Heart left ventricle (tissue), 16 donors: ENCODE results near the gene FMNL3. TPM values are rescaled to one million over a fixed set of nuclear protein-coding genes. Genes with fewer than 3 reads are reported as not detected.
"Not testable (repeated sequence)": the region's sequence is repeated elsewhere in the genome, so short reads cannot be mapped to it uniquely, and the experiment has no call there.

Source experiments
- ATAC-seq, 4 donors: fragments of 200-7000 bp; cut with Tn5 transposase; one replicate each; pipeline ENCODE4 v1.9.1; 2020 to 2022; ENCODE audit warnings: moderate library complexity in 4 of 4, mild to moderate bottlenecking in 3 of 4, moderate number of reproducible peaks in 1 of 4
- DNase-seq, 5 donors: peaks; one replicate each; pipeline ENCODE4 v3.0.0-alpha.2; 2020
- H3K27ac ChIP-seq, 12 donors: fragments of 200-600 bp; sonication (generic) in 4 of 12; one replicate each; pipeline versions ENCODE4 v1.5.0 to v1.8.0; 2016 to 2022; ENCODE audit warnings: mild to moderate bottlenecking in 2 of 12
- H3K27me3 ChIP-seq, 9 donors: fragments of 200-600 bp; sonication (generic) in 2 of 9; one replicate each; pipeline versions ENCODE4 v1.5.1 to v1.8.0; 2016 to 2022; ENCODE audit warnings: mild to moderate bottlenecking in 3 of 9
- H3K36me3 ChIP-seq, 9 donors: fragments of 200-600 bp; sonication (generic) in 2 of 9; one replicate each; pipeline versions ENCODE4 v1.5.0 to v1.8.0; 2018 to 2022; ENCODE audit warnings: mild to moderate bottlenecking in 2 of 9
- H3K4me1 ChIP-seq, 12 donors: fragments of 200-600 bp; sonication (generic) in 4 of 12; one replicate each; pipeline versions ENCODE4 v1.5.0 to v1.8.0; 2016 to 2022; ENCODE audit warnings: mild to moderate bottlenecking in 3 of 12
- H3K4me3 ChIP-seq, 12 donors: fragments of 200-600 bp; sonication (generic) in 4 of 12; one replicate each; pipeline versions ENCODE4 v1.5.0 to v1.8.0; 2017 to 2022; ENCODE audit warnings: mild to moderate bottlenecking in 9 of 12, moderate library complexity in 4 of 12
- H3K9me3 ChIP-seq, 12 donors: fragments of 200-600 bp; sonication (generic) in 4 of 12; one replicate each; pipeline versions ENCODE4 v1.5.0 to v1.8.0; 2016 to 2022; ENCODE audit warnings: mild to moderate bottlenecking in 1 of 12
- POLR2A ChIP-seq, 2 donors: fragments of 450-650 bp; IDR thresholded peaks; one replicate each; pipeline ENCODE4 v1.6.1; 2017; ENCODE audit warnings: antibody characterized with exemption in 2 of 2, mild to moderate bottlenecking in 2 of 2, moderate library complexity in 2 of 2
- WGBS, 4 donors: extraction: QIAGEN DNeasy Blood & Tissue Kit in 2 of 4; methylation state at CpG; one replicate each; pipeline versions ENCODE4 v1.1.5 to v1.1.7; 2013 to 2018; 5-methylcytosine and 5-hydroxymethylcytosine counted together
- intact Hi-C, 10 donors: fragments of 100-400 bp; cut with DNase I; formaldehyde crosslinking; loops; one replicate each; pipeline versions ENCODE4 v1.11.1 to v1.14.2; 2022
- polyA plus RNA-seq, 2 donors: library from polyadenylated mRNA; stranded (reverse); fragments of 200-250 nt; gene quantifications; one replicate each; pipeline ENCODE4 v1.2.3, GENCODE V29; 2013
- total RNA-seq, 9 donors: library from RNA; depleted of rRNA in 2 of 9; stranded (reverse); fragments of >200 nt in 2 of 9; fragmentation: NEBNext Ultra II Directional in 3 of 9; extraction: Animal tissue kit (Norgen Biotek cat#: 25700) in 3 of 9; gene quantifications; one replicate each; pipeline versions ENCODE4 v1.1.0 to v1.2.4, GENCODE V29; 2016 to 2023
- TF ChIP-seq, protein P1 (sequence below), 12 donors: fragments of 200-600 bp; sonication (generic) in 4 of 12; IDR thresholded peaks; one replicate each; pipeline versions ENCODE4 v1.5.0 to v1.8.0; 2018 to 2022; ENCODE audit warnings: antibody characterized with exemption in 12 of 12, mild to moderate bottlenecking in 5 of 12
- donor health status: ischemic (EF 13 %, LVEDD 7.1; RV severe dilation, severe dysfunction).
- donor health status: healthy with polysubstance abuse.
- donor health status: DM: no; HTN: yes; CAD: no.
- donor health status: DM: no; HTN: no; CAD: no.
- donor health status: ischemic (EF 25% LVEDD 6.9; RV normal size, moderate dysfunction).
- donor health status: ischemic (EF 25% LVEDD 5.7; RV mildly dilated, moderate dysfunction).
- donor health status: healthy.
- donor health status: DM: yes; HTN: yes; CAD: no.
- donor health status: ischemic (EF 35%, LVEDD 5.7; RV mildly dilated, moderate dysfunction).
- donor health status: nonischemic (EF 11% LVEDD 7.7; RV severe dilation, severe dysfunction).
- donor health status: DM: yes; HTN: yes; CAD: no.
- donor health status: PGD.
- donor health status: ischemic (EF 29% LVEDD 5.4; RV normal size, mild dysfunction).
- donor health status: nonischemic (EF 23%, LVEDD 6.1; RV moderate dilation, normal function).

The FMNL3 gene
- total and polyA plus RNA-seq, 11 donors: 5.9 to 33.9 (median 13.0) TPM

GRCh38 chr12:49730568-49731101 is 23.4 kb upstream of the FMNL3 start:
- Histone ChIP-seq H3K27ac (no peak overlapping the region), H3K4me1 (no peaks in the 10 kb centered on the region), H3K9me3 (no peaks in the 10 kb centered on the region), H3K27me3 (no peaks in the 10 kb centered on the region), H3K4me3 (no peak overlapping the region), H3K36me3 (no peaks in the 10 kb centered on the region)
- ATAC-seq (no peak), DNase-seq (no peak)
- intact Hi-C loops: no loop called here
- WGBS, 4 donors: 86 to 93% (median 92%) methylated on average over 3 of the region's 3 CpGs
- TF ChIP-seq, protein P1, sequence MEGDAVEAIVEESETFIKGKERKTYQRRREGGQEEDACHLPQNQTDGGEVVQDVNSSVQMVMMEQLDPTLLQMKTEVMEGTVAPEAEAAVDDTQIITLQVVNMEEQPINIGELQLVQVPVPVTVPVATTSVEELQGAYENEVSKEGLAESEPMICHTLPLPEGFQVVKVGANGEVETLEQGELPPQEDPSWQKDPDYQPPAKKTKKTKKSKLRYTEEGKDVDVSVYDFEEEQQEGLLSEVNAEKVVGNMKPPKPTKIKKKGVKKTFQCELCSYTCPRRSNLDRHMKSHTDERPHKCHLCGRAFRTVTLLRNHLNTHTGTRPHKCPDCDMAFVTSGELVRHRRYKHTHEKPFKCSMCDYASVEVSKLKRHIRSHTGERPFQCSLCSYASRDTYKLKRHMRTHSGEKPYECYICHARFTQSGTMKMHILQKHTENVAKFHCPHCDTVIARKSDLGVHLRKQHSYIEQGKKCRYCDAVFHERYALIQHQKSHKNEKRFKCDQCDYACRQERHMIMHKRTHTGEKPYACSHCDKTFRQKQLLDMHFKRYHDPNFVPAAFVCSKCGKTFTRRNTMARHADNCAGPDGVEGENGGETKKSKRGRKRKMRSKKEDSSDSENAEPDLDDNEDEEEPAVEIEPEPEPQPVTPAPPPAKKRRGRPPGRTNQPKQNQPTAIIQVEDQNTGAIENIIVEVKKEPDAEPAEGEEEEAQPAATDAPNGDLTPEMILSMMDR (IDR thresholded peaks at IDR 0.05): no peak

GRCh38 chr12:49730050-49730449 is 22.8 kb upstream of the FMNL3 start:
- no peaks in the 10 kb centered on the region for H3K9me3 ChIP-seq
- DNase-seq (no peak), ATAC-seq (no peak)
- intact Hi-C loops: no loop called here
- 68 to 80% (median 77%) methylated on average over 1 of the region's 1 CpG for WGBS, 4 donors
- peaks cover 0 to 6% (median 0%) of the 10 kb centered on the region in 9 donors for H3K27me3 ChIP-seq
- H3K27ac ChIP-seq: no peak overlapping the region
- TF ChIP-seq, protein P1 (IDR thresholded peaks at IDR 0.05): no peak
- no peak for TF ChIP-seq POLR2A (IDR thresholded peaks at IDR 0.05)
- no peak overlapping the region for H3K4me3 ChIP-seq
- H3K4me1 ChIP-seq: no peaks in the 10 kb centered on the region
- H3K36me3 ChIP-seq: no peaks in the 10 kb centered on the region

DNA sequence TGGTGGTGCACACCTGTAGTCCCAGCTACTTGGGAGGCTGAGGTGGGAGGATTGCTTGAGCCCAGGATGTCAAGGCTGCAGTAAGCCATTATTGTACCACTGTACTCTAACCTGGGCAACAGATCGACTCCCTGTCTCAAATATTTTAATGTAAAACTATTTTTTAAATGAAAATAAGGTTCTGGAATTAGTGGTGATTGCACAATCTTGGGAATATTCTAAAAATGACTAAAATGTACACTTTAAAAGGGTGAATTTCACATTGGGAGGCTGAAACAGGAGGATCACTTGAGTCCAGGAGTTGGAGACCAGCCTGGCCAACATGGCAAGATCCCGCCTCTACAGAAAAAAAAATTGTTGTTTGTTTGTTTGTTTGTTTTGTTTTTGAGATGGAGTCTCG is 21.2 kb upstream of the FMNL3 start:
- TF ChIP-seq, protein P1 (IDR thresholded peaks at IDR 0.05): no peak
- no peak for TF ChIP-seq POLR2A (IDR thresholded peaks at IDR 0.05)
- ATAC-seq (no peak), DNase-seq (no peak)
- intact Hi-C loops: no loop called here
- Histone ChIP-seq H3K27ac (no peak overlapping the region), H3K27me3 (peaks cover 0 to 8% (median 0%) of the 10 kb centered on the region in 9 donors), H3K4me3 (no peak overlapping the region), H3K36me3 (no peaks in the 10 kb centered on the region), H3K9me3 (no peaks in the 10 kb centered on the region), H3K4me1 (no peaks in the 10 kb centered on the region)
- 88 to 95% (median 93%) methylated on average over 3 of the region's 3 CpGs for WGBS, 4 donors

- WGBS, 4 donors: 82 to 89% (median 85%) methylated on average over 3 of the region's 3 CpGs
- H3K9me3 ChIP-seq, ATAC-seq, H3K36me3 ChIP-seq, H3K4me3 ChIP-seq, H3K4me1 ChIP-seq, H3K27ac ChIP-seq, intact Hi-C loops, DNase-seq: not testable (repeated sequence)
- H3K27me3 ChIP-seq: peaks cover 0 to 11% (median 0%) of the 10 kb centered on the region in 9 donors
Observed at GRCh38 chr12:49721355-49721754, 14.2 kb upstream of the FMNL3 start.

DNA sequence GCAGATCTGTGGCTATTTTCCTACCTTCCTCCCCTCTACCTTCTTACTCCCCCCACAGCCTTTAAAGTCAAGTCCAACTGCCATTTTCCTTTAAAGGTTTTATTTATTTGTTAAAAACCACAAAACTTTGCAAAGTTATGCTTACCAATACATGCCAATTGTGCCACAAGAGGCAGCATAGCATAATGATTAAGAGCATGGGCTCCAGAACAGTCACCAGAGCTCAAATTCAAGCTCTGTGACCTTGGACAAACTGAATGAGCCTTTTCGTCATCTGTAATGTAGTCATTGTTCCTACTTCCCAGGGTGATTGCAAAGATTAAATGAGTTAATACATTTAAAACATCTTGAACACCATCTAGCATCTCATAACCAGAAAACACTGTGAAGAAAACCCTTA is 13.0 kb upstream of the FMNL3 start:
- ATAC-seq: no peak
- intact Hi-C loops: no loop called here
- H3K36me3 ChIP-seq: no peaks in the 10 kb centered on the region
- no peak overlapping the region for H3K4me3 ChIP-seq
- H3K27me3 ChIP-seq: peaks cover 0 to 14% (median 0%) of the 10 kb centered on the region in 9 donors
- no peak overlapping the region for H3K27ac ChIP-seq
- TF ChIP-seq, protein P1 (IDR thresholded peaks at IDR 0.05): peak in 1 of 12 donors; percentile 16
- no peak for TF ChIP-seq POLR2A (IDR thresholded peaks at IDR 0.05)
- H3K9me3 ChIP-seq: no peaks in the 10 kb centered on the region
- no peaks in the 10 kb centered on the region for H3K4me1 ChIP-seq
- DNase-seq: no peak
- WGBS, 4 donors: 29 to 45% (median 34%) methylated on average over 1 of the region's 1 CpG

GRCh38 chr12:49717800-49718199 is 10.6 kb upstream of the FMNL3 start:
- H3K4me1 ChIP-seq, H3K36me3 ChIP-seq, H3K4me3 ChIP-seq, H3K27ac ChIP-seq, ATAC-seq, intact Hi-C loops, DNase-seq, H3K9me3 ChIP-seq: not testable (repeated sequence)
- WGBS, 4 donors: 87 to 98% (median 92%) methylated on average over 3 of the region's 3 CpGs
- H3K27me3 ChIP-seq: peaks cover 0 to 17% (median 0%) of the 10 kb centered on the region in 9 donors
